MG63 (cell line): ENCODE data around the gene PRKCH. TPM values are rescaled to one million over a fixed set of nuclear protein-coding genes. Genes with fewer than 3 reads are reported as not detected.
"Not testable (repeated sequence)": the region's sequence is repeated elsewhere in the genome, so short reads cannot be mapped to it uniquely, and the experiment has no call there.

Experiments
- DNase-seq: peaks from one replicate; pipeline ENCODE4 v3.0.0-alpha.2; 2020
- H3K27me3 ChIP-seq: fragments of 250-450 bp; sonication (Bioruptor Pico); 2 replicates; pipeline ENCODE4 v1.5.1; 2020; ENCODE audit warnings: mild to moderate bottlenecking, moderate library complexity
- H3K36me3 ChIP-seq: fragments of 250-450 bp; sonication (Bioruptor Pico); 2 replicates; pipeline ENCODE4 v1.5.1; 2020; ENCODE audit warnings: mild to moderate bottlenecking, moderate library complexity
- H3K4me3 ChIP-seq: fragments of 250-450 bp; sonication (Bioruptor Pico); 2 replicates; pipeline ENCODE4 v1.5.1; 2020; ENCODE audit warnings: mild to moderate bottlenecking, moderate library complexity
- H3K9me3 ChIP-seq: fragments of 250-450 bp; sonication (Bioruptor Pico); 2 replicates; pipeline ENCODE4 v1.5.1; 2020; ENCODE audit warnings: mild to moderate bottlenecking, moderate library complexity
- total RNA-seq: library from RNA; depleted of rRNA; stranded (reverse); fragments of >200 nt; shearing (Covaris generic); gene quantifications from 2 replicates; pipeline ENCODE4 v1.2.3, GENCODE V29; 2014; ENCODE audit warnings: low replicate concordance

Gene PRKCH
- total RNA-seq, 1 experiment from 2014 or later = 6.0 TPM

DNA sequence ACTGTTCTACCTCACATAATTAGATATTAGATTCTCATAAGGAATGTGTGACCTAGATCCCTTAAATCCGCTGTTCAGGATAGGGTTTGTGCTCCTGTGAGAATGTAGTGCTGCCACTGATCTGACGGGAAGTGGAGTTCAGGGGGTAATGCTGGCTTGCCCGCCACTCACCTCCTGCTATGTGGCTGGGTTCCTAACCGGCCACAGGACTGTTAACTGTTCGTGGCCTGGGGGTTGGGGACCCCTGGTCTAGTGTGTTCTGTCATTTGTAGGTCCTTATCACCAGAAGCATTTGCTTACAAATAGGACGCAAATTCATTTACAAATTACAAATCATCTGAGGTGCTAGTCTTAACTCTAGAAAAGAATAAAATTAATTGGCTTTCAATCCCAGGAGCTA is 23.8 kb upstream of the PRKCH start:
- Histone ChIP-seq H3K36me3 (no peaks in the 10 kb centered on the region), H3K4me3 (no peak overlapping the region), H3K9me3 (no peaks in the 10 kb centered on the region), H3K27me3 (no peaks in the 10 kb centered on the region)
- no peak for DNase-seq

DNA sequence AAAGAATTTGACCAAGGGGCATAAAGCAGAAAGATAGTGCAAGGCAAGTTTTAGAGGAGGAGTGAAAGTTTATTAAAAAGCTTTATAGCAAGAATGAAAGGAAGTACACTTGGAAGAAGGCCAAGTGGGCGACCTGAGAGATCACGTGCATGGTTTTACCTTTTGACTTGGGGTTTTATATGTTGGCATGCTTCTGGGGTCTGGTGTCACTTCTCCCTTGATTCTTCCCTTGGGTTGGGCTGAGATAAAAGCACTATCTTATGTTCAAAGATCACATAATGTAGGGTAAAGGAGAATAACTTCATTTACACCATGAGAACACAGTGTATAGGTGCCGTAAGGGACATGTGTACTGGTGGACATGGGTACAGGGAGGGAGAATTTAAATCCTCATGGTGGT is 22.6 kb upstream of the PRKCH start:
- no peak for DNase-seq
- Histone ChIP-seq H3K27me3 (no peaks in the 10 kb centered on the region), H3K36me3 (no peaks in the 10 kb centered on the region), H3K9me3 (no peaks in the 10 kb centered on the region), H3K4me3 (no peak overlapping the region)

DNA sequence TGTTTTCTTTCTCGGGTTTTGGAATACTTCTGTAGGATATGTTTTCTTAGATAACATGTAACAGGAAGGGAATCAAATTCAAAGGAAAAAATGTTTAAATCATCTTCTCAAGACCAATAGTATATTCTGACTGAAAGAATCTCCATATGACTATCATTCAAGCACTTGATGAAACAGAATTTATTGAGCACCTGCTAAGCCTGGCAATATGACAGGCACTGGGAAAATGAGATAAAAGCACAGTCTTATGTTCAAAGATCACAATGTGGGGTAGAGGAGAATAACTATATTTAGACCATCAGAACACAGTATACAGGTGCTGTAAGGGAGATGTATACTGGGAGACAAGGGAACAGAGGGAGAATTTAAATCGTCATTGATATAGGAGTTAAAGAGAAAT is 21.2 kb upstream of the PRKCH start:
- no peaks in the 10 kb centered on the region for H3K27me3 ChIP-seq
- DNase-seq = no peak
- no peaks in the 10 kb centered on the region; the same call in 1 of the 2 replicates for H3K9me3 ChIP-seq
- no peak overlapping the region for H3K4me3 ChIP-seq
- H3K36me3 ChIP-seq = no peaks in the 10 kb centered on the region

DNA sequence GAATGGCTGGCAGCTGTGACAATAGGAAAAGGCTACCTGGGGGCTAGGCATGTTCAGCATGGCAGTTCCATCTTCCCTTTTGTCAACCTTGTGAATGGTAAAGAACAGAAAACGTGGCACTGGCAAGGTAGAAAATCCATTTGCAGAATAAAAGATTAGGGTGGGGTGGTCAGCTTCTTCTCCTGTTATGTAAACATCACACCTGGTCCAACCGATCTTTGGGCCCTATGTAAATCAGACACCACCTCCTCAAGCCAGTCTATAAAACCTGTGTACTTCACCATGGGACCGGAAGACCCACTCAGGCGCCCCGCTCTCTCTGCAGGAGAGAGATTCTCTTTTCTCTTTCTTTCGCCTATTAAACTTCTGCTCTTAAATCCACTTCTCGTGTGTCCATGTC is 20.6 kb upstream of the PRKCH start:
- Histone ChIP-seq H3K9me3 (no peaks in the 10 kb centered on the region; the same call in 1 of the 2 replicates), H3K4me3 (no peak overlapping the region), H3K27me3 (no peaks in the 10 kb centered on the region), H3K36me3 (no peaks in the 10 kb centered on the region)
- no peak for DNase-seq

DNA sequence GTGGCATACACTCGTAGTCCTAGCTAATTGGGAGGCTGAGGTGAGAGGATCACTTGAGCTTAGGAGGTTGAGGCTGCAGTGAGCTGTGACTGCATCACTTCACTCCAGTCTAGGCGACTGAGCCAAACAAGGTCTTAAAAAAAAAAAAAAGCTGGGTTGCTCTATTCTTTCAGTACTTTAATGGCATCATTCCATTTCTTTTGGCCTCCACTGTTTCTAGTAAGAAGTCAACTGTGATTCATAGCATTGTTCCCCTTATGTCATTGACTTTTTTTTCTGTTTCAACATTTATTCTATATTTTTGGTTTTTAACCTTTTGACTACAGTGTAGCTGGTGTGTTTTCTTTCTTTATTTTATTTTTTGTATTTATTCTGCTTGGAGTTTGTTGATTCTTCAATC is 16.7 kb upstream of the PRKCH start:
- Histone ChIP-seq H3K27me3 (no peaks in the 10 kb centered on the region), H3K9me3 (no peaks in the 10 kb centered on the region; the same call in 1 of the 2 replicates), H3K36me3 (no peaks in the 10 kb centered on the region), H3K4me3 (no peak overlapping the region)
- no peak for DNase-seq

DNA sequence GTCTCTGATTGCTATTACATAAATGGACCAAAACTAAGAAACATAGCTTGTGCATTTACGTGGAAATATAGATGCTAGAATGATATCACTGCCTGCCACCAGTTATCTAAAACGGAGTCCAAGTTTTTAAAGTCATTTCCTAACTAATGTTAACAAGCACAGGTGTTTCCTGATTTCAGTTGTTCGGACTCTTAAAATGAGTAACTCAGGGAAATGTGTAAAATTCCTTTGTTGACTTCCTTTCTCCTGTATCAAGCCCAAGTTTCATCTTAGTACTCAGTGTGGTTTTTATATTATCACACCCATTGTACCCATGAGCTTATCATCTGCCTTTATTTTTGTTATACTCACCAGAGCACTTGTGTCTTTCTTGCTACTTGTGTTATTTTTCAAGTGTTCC is 13.2 kb upstream of the PRKCH start:
- Histone ChIP-seq H3K27me3 (no peaks in the 10 kb centered on the region), H3K36me3 (no peaks in the 10 kb centered on the region), H3K9me3 (no peaks in the 10 kb centered on the region; the same call in none of the 2 replicates), H3K4me3 (no peak overlapping the region)
- no peak for DNase-seq

DNA sequence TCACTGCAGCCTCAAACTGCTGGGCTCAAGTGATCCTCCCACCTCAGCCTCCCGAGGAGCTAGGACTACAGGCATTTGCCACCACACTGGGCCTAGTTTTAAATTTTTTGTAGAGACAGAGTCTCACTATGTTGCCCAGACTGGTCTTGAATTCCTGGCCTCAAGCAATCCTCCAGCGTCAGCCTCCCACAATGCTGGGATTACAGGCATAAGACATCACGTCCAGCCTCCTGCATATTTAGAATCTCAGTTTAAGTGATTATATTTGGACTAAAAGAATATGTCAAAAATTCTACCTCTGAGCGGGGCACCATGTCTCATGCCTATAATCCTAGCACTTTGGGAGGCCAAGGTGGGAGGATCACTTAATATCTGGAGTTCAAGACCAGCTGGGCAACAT is 12.7 kb upstream of the PRKCH start:
- H3K36me3 ChIP-seq, DNase-seq, H3K9me3 ChIP-seq: not testable (repeated sequence)

DNA sequence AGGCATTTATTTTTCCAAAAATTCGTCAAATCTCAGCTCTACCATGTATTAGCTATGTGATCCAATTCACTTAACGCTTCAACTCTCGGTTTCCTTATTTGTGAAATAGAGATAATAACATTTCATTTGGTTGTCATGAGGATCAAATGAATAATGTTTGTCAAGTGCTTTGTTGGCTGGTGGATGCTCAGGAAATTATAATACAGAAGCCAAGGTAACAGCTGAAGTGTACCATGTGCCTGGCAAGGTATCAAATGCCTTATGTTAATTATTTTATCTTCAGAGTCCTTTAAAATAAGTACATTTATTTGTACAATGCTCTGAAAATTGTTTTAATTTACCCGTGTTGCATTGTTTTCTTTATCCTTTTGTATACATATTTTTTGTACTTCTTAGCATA is 6.1 kb upstream of the PRKCH start:
- Histone ChIP-seq H3K27me3 (no peaks in the 10 kb centered on the region), H3K36me3 (no peaks in the 10 kb centered on the region), H3K9me3 (no peaks in the 10 kb centered on the region; the same call in 1 of the 2 replicates), H3K4me3 (no peak overlapping the region)
- no peak for DNase-seq

More for the DNA sequence above, 12.7 kb upstream of the PRKCH start:
- H3K4me3 ChIP-seq, H3K27me3 ChIP-seq: not testable (repeated sequence)

DNA sequence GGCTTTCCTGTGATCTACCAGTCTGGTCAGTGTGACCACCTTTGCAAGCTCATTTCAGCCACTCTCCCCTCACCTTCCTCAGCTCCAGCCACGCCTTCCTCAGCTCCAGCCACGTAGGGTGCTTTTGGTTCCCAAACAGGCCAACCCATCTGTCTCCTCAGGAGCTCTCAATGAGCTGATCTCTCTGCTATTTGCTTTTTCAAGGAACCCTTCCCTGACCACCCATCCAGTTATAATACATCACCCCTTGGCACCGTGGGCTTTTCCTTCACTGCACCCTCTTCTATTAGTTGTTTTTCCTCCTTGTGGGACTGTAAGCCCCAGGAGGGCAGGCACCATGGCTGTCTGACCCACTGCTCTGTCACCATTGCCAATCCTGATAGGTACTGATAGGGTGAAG is 2.3 kb upstream of the PRKCH start:
- Histone ChIP-seq H3K36me3 (no peaks in the 10 kb centered on the region), H3K27me3 (no peaks in the 10 kb centered on the region)

DNA sequence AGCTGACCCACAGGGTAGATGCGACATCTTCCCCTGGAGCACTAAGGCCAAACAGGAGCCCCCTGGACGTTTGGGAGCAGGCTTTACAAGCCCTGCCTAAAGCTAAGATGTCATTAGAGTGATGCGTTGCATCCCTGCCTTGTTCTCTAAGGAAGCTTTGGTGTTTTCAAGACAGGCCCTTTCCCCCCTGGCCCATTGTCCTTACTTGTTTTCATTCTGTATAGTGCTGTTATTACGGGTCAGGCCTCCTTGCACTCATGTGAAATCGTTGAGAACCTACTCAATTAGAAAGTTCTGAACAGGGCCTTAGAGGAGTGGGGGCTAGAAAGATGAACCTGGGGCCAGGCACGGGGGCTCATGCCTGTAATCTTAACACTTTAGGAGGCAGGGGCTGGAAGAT is 1.7 kb upstream of the PRKCH start:
- Histone ChIP-seq H3K4me3 (no peak overlapping the region), H3K9me3 (no peaks in the 10 kb centered on the region), H3K36me3 (no peaks in the 10 kb centered on the region), H3K27me3 (no peaks in the 10 kb centered on the region)
- no peak for DNase-seq

More for the DNA sequence above, 2.3 kb upstream of the PRKCH start:
- DNase-seq = no peak
- H3K9me3 ChIP-seq = no peaks in the 10 kb centered on the region
- H3K4me3 ChIP-seq = no peak overlapping the region

DNA sequence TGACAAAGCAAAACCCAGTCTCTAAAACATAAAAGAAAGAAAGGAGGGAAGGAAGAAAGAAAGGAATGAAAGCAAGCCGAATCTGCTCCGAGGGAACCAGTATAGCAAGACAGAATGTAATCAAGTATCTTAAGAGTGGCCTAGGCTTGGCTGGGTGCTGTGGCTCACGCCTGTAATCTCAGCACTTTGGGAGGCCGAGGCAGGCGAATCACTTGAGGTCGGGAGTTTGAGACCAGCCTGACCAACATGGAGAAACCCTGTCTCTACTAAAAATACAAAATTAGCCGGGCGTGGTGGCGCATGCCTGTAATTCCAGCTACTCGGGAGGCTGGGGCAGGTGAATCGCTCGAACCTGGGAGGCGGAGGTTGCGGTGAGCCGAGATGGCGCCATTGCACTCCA is 1.2 kb upstream of the PRKCH start:
- not testable (repeated sequence) for H3K27me3 ChIP-seq, H3K9me3 ChIP-seq, H3K4me3 ChIP-seq, DNase-seq, H3K36me3 ChIP-seq

DNA sequence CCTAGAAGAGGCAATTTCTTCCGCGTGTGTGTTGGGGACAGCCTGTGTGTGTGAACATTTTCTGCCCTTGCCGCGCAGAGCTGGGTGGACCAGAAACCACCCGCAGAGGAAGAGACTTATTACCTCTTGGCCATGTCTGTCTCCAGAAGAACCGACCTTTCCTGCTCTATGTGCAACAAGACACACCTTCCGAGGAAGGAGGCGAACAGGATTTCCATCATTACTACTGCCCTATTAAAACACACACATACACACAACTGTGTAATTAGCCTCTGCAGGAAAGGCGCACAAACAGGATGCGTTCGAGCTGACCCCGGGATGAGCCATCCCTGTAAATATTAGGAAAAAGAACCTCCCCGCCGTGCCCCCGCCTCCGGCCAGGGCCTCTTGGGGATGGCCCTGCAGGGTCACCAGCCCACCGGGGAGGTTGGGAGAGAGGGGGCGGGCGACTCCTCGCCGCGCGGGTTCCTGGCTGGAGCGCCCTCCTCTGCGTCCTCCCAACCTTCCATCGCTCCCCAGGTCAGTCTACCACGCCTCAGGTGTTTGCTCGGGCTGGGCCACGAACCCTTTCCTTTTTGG is 484 bp upstream of the PRKCH start:
- peak overlapping the region; percentile 60 for H3K4me3 ChIP-seq
- no peaks in the 10 kb centered on the region; the same call in none of the 2 replicates for H3K9me3 ChIP-seq
- no peak for DNase-seq
- no peaks in the 10 kb centered on the region for H3K27me3 ChIP-seq
- H3K36me3 ChIP-seq = no peaks in the 10 kb centered on the region

DNA sequence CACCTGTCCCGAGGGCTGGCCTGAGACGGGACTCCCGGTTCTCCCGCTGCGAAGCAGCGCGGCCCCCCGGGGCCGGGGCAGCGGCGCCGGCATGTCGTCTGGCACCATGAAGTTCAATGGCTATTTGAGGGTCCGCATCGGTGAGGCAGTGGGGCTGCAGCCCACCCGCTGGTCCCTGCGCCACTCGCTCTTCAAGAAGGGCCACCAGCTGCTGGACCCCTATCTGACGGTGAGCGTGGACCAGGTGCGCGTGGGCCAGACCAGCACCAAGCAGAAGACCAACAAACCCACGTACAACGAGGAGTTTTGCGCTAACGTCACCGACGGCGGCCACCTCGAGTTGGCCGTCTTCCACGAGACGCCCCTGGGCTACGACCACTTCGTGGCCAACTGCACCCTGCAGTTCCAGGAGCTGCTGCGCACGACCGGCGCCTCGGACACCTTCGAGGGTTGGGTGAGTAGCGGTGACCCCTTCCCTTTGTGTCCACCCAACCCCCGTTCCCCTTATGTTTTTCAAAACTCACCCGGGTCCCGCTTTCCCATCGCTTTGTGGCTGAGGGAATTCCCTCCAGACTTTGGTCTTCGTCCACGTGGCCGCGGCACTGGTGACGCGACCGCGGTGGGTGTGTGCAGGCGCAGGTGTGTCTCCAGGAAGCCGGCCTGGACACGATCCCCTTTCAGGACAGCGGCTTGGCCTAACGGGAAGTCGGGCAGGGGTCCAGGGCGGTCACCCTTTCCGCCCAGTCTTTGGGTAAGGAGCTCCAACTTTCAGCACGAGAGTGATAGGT is 826 bp downstream of the PRKCH start:
- peak; percentile 32 for DNase-seq
- H3K9me3 ChIP-seq = peaks cover 2% of the 10 kb centered on the region
- peak overlapping the region; percentile 60 for H3K4me3 ChIP-seq
- no peaks in the 10 kb centered on the region for H3K27me3 ChIP-seq
- no peaks in the 10 kb centered on the region for H3K36me3 ChIP-seq

DNA sequence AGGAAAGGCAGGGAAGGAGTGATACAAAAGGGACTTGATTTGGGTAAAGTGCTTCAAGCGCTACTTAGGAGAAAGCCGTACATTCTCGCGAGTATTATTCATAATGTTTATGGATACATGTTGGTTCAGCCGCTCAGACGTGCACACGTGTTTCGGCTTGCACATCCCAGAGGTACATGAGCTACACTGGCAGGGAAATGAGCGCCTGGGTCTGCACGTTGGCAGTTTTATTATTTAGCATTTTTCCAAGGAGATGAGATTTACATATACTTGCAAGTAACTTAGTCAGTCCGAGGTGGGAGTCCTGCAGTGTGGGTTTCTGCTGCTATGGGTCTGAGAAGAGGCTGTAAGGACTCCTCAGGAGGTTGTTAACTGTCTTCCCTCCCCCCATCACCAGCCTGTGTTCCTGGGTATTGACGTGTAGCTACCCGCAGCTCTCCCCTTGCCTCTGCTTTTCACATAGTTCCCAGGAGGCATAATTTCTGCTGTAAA is 1.5 kb downstream of the PRKCH start:
- H3K36me3 ChIP-seq = no peaks in the 10 kb centered on the region
- DNase-seq = peak; percentile 9
- H3K9me3 ChIP-seq = peaks cover 2% of the 10 kb centered on the region
- no peaks in the 10 kb centered on the region for H3K27me3 ChIP-seq
- peak overlapping the region; percentile 60 for H3K4me3 ChIP-seq

DNA sequence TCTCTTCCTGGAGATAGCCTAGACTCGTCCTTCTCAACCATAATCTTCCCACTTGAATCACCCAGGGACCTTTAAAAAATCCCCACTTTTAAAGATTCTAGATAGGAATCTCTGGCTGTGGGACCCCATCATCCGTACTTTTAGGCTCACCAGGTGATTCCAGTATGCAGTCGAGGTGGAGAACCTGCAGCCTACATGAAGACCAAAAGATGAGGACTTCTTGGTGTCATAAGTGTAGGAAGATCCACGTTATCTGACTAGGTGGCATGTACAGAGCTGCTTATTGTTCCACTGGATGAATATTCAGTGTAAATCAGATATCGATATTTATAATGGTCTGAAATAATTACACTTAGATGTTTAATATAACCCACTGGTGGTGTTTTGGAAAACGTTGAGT is 2.6 kb downstream of the PRKCH start:
- no peak for DNase-seq
- no peak overlapping the region for H3K4me3 ChIP-seq
- H3K27me3 ChIP-seq = no peaks in the 10 kb centered on the region
- H3K9me3 ChIP-seq = peaks cover 2% of the 10 kb centered on the region
- no peaks in the 10 kb centered on the region for H3K36me3 ChIP-seq

DNA sequence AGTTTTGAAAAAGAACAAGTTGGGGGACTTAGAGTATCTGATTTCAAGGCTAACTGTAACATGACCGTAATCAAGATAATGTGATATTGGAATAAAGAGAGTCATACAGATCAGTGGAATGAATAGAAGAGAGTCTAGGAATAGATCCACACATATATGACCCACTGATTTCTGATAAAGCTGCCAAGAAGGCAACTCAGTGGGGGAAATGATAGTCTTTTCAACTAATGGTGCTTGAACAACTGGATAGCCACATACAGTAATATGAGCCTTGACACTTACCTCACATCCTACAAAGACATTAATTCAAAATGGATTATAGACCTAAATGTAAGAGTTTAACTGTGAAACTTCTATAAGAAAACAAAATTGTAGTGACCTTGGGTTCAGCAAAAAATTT is 3.8 kb downstream of the PRKCH start:
- DNase-seq = no peak
- H3K9me3 ChIP-seq = peaks cover 2% of the 10 kb centered on the region
- H3K36me3 ChIP-seq = no peaks in the 10 kb centered on the region
- no peaks in the 10 kb centered on the region for H3K27me3 ChIP-seq
- H3K4me3 ChIP-seq = no peak overlapping the region

DNA sequence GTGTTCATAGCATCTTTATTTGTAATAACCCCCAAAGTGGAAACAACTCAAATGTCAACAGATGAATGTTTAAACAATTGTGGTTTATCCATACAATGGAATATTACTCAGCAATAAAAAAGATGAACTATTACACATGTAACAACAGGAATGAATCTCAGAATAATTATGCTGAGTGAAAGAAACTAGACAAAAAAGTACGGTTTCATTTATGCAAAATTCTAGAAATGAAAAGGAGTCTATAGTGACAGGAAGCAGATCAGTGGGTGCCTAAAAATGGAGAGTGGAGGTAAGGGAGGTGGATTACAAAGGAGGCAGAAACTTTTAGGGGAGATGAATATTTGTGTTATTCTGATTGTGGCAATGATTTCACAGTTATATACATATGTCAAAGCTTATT is 4.8 kb downstream of the PRKCH start:
- no peak for DNase-seq
- Histone ChIP-seq H3K9me3 (peaks cover 2% of the 10 kb centered on the region), H3K36me3 (no peaks in the 10 kb centered on the region), H3K4me3 (no peak overlapping the region), H3K27me3 (no peaks in the 10 kb centered on the region)

DNA sequence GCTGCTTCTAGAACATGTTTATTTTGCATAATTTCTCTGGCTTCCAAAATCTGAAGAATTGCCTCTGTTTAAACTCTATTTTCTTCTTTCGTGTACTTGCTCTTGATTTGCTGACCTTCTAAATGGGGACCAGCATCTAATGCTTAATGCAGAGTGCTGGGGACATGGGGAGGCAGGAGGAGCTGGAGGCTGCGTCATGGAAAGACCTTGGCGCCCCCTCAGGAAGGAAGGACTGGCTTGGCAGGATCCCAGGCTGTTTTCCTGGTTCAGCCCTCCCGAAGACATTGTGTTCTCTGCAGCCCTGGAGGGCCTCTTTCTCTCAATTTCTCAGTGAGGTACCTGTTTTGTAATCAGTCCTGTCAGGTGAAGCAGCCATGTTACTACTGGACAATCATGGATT is 5.5 kb downstream of the PRKCH start:
- H3K9me3 ChIP-seq = peaks cover 2% of the 10 kb centered on the region
- no peaks in the 10 kb centered on the region for H3K27me3 ChIP-seq
- no peaks in the 10 kb centered on the region for H3K36me3 ChIP-seq
- peak; percentile 15 for DNase-seq
- no peak overlapping the region for H3K4me3 ChIP-seq
